HPDE6-E6E7 (cell line): ENCODE results near the gene CTSE.

Experiments used
- DNase-seq: peaks from one replicate; pipeline ENCODE4 v3.0.0; 2011; ENCODE audit warnings: missing footprints; ENCODE audit errors: extremely low spot score

CTSE gene

DNA sequence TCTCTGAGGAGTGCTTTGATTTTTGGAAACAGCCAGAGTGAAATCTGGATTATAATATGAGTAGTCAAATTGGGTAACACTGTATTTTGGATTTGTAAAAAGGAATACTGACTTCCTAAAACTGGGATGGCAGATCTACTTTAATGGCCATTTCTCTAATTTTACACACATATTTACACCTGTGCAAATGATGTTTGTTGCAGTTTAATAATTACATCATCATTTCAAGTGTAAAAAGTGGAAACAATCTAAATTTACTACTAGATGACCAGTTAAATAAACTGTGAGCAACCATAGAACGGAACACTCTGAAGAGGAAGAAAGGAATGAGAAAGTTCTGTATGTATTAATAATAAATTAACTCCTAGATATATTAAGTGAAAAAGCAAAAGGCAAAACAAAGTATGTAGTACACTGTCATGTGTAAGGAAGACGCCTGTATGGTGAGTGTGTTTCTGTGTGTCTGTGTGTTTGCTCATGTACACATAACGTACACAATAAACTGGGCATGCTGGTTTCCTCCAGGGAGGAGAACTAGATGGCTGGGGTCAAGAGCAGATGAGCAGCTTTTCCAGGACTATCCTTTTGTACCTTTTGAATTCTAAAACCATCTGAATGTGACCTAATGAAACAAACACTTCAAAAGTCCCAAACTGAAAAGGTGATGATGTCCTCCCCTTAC lies 26.4 kb upstream of the CTSE start:
- no peak for DNase-seq

DNA sequence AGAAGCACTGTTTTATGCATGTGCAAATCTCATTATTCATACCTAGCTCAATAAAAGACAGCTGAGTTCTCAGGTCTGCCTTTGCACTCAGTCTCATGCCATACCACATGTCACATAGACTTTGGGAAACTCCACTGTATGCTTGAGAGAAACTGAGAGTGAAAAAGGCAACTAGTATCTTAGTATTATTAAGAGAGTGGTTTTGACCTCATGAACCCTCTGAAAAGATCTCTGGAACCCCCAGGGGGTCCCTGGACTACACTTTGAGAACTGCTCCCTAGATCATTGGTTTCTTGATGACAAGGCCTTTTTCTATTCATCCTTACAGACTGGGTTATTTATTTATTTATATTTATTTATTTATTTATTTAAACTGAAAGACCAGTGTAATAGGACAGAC lies 25.6 kb upstream of the CTSE start:
- no peak for DNase-seq

DNA sequence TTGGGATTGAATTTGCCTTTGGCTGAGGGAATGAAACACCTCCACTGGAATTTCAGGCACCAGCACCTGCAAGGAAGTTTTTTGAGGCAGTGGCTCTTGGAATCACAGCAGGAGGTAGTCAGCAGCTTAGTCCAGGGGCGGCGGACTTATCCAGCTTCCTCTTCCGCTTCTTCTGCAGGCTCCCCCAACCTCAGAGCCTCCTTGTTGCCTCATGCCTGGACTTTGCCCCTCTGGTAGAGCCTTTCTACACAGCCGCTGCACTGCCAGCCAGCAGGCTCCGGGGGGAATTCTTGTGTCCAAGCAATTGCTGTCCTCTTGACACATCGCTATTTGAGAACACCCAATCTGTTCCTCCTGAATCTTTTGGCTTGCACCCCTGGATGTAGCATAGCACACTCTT lies 24.9 kb upstream of the CTSE start:
- no peak for DNase-seq

DNA sequence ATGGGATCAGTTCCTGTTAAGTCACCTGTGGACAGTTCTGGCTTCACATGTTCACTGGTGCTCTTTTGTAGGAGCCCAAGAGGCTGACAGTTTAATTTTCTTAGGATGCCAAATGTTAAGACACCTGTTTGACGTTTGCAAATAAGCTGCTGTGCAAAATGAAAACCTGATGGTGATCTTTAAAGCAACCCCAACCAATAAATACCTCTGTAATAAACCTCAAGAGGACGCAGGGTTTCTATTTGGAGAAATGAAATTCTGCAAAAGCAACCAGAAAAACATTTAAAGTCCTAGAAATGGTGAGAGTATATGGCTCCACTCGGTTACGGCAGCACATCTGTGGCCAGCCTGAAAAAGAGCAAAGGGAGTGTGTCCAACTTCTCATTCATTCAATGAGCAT lies 23.6 kb upstream of the CTSE start:
- no peak for DNase-seq

DNA sequence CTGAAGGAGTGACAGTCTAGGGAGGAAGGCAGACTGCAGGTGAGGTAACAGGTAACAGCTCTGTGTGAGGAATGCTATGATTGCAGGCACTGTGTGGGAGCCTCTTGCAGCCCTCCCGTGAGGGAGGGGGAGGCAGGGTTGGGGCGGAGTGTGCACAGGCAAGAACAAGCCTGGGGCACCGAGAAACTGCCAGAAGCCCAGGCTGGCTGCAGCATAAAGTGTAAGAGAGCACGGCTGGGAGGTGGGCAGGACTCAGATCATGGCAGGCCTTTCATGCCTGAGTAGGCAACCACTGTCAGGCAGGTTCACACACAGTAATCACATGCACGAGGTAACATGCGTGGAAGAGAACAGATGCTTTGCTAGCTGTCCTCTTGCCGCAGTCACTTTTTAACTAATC lies 17.9 kb upstream of the CTSE start:
- DNase-seq: peak; percentile 49

- no peak for DNase-seq
Measured at GRCh38 chr1:206040328-206040727, 16.6 kb upstream of the CTSE start.

- DNase-seq: no peak
Measured at GRCh38 chr1:206039046-206039973, 15.6 kb upstream of the CTSE start.

DNA sequence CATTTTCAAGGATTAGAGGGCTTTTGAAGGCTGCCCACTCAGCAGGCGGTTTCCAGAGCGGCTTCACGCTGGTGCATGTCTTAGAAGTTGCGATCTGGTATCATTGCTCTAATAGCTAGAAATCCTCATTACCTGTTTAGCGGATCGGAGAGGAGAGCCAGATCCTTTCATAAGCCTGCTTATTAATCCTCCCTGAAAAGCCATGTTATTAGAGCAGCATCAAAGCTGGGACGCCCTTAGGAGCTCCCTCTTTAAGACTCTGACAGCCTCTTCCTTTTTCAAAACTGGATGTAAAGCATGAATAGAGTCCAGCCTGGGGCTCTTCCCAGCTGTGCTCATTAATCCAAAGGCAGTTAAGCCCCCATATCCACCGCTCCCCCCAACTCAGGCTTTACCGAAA lies 13.9 kb upstream of the CTSE start:
- no peak for DNase-seq

GRCh38 chr1:206036663-206037455 lies 13.2 kb upstream of the CTSE start:
- no peak for DNase-seq

DNA sequence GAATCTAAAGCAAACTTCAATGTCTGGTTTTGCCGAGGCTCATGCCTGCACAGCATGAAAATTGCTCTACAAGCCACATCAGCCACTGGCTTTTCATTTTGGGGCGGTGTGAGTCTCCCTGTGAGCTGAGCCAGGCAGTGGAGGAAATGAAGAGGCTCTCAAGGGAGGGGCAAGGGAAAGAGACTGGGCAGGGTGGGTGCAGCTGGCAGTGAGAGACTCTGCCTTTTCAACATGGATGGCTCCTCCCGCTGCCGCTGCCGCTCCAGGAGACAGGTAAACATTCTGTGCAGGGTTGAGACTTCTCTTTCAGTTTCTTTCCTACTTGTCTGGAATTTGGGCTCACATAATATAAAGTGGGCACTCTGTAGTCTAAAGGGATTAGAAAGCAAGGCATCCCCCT lies 11.3 kb upstream of the CTSE start:
- no peak for DNase-seq

GRCh38 chr1:206032380-206033140 lies 8.9 kb upstream of the CTSE start:
- no peak for DNase-seq

DNA sequence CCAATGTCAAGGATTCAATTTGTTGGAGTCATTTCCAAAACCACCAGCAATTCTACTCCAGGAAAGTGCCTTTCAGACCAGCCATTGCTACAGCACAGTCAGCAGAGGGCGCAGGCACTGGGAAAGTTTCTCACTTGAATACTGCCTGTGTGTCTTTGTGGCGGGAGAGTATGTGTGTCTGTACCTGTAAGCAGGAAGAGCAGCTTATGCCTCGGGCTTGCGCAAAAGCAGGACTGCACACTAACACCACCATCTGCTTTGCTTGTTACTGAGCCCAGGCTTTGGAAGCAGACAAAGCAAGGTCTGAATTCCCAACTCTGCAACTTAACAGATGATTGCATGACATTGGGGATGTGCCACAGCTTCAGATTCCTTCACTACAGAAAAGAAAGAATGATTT lies 7.0 kb upstream of the CTSE start:
- peak; percentile 70 for DNase-seq

DNA sequence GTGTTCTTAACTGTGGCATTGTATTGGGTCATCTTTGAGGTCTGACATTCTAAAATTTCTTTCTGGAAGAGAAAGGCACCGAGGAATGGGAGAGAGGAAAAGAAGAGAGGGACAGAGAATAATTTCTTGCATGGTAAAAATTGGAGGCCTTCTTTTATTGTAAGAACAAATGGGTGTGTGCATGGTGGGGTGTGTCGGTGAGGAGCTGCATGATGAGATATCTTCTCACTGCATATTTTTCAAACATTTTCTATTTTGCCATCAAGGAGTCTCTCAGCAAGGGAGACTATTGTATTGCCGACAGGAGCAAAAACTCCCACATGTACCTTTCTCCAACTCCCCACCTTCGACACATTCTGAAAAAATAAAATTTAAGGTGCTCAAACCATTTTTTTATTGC lies 6.5 kb upstream of the CTSE start:
- DNase-seq: no peak

- no peak for DNase-seq
Measured at GRCh38 chr1:206029484-206029883, 5.8 kb upstream of the CTSE start.

- DNase-seq: no peak
Measured at GRCh38 chr1:206025283-206025820, 1.7 kb upstream of the CTSE start.

DNA sequence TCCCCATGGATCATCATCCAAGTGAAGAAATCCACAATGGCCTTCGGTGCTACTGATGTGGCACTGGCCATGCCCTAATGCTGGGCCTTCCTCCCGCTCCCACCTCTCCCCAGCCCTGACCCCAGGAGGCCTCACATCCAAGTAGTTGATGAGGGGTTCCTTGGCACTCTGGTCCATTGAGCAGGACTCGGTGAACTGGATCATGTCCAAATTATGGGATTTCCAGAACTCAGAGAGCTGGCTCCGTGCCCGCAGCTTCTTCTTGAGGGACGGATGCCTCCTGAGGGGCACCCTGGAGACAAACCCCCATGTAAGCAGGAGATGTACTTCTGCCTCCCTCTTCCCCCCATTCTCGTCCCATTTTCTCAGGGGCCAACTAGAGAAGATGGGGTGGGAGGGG lies 929 bp downstream of the CTSE start:
- DNase-seq: no peak

DNA sequence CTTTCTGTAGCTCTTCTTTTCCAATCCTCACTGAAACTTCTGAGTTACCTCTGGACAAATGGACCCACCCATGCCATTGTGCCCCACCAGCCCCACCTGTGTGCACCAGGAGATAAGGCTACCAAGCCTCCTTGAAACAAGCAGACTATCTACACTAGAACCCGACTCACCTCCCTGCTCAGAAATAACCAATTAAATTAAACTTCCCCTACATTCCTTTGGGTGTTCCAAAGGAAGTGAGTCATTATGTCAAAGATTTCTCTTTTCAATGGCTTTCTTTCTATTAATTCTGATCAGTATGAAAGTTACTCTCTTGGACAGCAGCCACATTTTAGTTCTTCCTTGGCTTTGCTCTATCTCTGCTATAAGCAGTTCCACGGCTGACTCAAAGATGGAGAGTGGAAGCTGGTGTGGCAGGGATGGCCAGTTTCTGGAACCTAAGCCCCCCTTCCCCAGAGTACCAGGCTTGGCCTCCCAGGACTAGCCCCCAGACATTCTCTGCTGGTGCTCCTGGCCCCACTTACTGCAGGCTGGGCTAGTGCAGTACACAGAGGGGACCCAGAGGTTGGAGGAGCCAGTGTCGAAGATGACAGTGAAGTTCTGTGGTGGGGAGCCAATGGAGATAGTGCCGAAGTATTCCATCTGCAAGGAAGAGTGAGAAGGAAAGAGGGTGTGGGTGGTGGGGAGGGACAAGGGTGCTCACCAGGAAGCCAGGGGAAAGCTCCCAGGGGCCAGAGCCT lies 1.9 kb downstream of the CTSE start:
- peak; percentile 54 for DNase-seq

- DNase-seq: no peak
Measured at GRCh38 chr1:206021008-206021625, 2.6 kb downstream of the CTSE start.

- DNase-seq: no peak
Measured at GRCh38 chr1:206020393-206021007, 3.2 kb downstream of the CTSE start.

DNA sequence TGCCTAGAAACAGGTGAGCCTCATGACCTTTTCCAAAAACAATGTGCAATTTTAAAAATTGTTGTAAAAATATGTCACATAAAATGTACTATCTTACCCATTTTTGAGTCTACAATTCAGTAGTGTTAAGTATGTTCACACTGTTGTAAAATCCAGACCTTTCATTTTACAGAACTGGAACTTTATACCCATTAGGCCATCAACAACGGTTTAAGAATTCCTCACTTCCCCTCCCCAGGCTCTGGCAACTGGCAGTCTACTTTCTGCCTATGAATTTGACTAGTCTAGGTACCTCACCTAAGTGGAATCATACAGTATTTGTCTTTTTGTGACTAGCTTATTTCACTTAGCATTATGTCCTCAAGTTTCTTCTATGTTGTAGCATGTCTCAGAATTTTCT lies 8.6 kb downstream of the CTSE start:
- DNase-seq: no peak
